VCaP (cell line): Measurements from ENCODE around the gene INSIG1.

ENCODE experiments used
- H3K27ac ChIP-seq: fragments of 450-650 bp; 2 replicates; pipeline ENCODE4 v1.5.1; 2017
- TF ChIP-seq, protein P1 (sequence below): fragments of 450-650 bp; conservative IDR thresholded peaks from 2 replicates; pipeline ENCODE4 v1.5.1; 2017; ENCODE audit warnings: mild to moderate bottlenecking, moderate library complexity

Gene INSIG1

DNA sequence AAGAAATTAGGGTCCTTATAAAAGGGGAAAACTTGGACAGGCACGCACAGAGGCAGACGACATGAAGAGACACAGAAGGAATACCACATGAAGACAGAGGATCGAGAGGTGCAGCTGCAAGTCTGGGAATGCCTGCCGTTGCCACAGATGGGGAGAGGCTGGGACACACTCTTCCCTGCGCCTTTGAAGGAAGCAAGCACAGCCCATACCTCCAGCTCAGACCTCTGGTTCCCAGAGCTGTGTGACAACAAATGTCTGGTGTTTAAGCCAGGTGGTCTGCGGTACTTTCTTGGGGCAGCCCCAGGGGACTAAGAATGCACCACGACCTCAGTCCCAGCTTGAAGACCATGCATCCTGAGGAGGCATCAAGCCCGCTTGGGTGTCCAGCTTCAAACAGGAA, 18.3 kb downstream of the INSIG1 start:
- TF ChIP-seq, protein P1, sequence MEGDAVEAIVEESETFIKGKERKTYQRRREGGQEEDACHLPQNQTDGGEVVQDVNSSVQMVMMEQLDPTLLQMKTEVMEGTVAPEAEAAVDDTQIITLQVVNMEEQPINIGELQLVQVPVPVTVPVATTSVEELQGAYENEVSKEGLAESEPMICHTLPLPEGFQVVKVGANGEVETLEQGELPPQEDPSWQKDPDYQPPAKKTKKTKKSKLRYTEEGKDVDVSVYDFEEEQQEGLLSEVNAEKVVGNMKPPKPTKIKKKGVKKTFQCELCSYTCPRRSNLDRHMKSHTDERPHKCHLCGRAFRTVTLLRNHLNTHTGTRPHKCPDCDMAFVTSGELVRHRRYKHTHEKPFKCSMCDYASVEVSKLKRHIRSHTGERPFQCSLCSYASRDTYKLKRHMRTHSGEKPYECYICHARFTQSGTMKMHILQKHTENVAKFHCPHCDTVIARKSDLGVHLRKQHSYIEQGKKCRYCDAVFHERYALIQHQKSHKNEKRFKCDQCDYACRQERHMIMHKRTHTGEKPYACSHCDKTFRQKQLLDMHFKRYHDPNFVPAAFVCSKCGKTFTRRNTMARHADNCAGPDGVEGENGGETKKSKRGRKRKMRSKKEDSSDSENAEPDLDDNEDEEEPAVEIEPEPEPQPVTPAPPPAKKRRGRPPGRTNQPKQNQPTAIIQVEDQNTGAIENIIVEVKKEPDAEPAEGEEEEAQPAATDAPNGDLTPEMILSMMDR = no peak

DNA sequence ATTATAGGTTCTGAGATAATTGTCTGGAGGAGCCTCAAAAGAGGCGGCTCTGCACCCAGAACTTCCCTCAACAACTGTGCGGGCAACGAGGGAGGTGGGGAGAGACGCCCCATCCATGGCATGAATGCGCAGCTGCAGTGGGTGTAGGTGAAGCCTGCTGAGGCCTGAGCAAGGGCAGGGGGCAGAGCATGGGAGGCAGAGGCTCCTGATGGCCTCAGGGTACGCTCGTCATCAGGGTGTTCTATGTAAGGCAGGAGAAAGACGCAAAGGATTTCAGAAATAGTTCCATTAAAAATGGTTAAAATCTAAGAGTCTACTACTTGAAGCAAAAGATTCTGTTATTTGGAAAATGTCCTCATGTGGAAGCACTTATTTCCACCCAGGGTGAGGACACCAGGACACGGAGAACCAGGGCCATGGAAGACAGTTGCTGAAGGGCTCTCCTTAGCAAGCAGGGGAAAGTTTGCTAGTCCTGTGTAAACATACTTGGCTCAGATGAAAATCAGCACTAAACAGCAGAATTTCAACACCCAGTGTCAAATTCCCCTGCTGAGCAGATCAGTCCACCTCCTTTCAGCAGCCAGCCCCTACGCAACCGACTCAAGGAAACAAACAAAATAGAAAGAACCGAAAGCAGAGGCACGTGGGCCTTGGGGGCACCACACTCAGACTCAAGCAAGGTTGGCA, 18.9 kb downstream of the INSIG1 start:
- TF ChIP-seq, protein P1 = no peak

More for the DNA sequence above, 18.3 kb downstream of the INSIG1 start:
- no peak overlapping the region for H3K27ac ChIP-seq

DNA sequence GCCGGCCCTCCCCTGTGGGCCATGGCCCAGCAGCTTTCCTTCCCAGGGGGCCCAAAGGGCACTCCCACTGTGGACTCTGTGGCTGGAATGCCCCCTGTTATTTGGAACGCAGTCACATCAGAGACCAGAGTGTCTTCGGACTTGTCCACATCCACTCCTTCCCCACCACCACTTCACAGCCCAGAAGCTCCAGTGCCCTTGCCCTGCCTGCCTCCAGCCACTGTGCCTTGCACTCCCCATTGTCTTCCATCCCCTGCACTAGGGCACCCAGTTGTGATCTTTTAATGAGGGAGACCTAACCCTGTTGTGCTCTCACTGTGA, 19.4 kb downstream of the INSIG1 start:
- H3K27ac ChIP-seq = no peak overlapping the region
- TF ChIP-seq, protein P1 = no peak

More for the DNA sequence above, 18.9 kb downstream of the INSIG1 start:
- no peak overlapping the region for H3K27ac ChIP-seq

DNA sequence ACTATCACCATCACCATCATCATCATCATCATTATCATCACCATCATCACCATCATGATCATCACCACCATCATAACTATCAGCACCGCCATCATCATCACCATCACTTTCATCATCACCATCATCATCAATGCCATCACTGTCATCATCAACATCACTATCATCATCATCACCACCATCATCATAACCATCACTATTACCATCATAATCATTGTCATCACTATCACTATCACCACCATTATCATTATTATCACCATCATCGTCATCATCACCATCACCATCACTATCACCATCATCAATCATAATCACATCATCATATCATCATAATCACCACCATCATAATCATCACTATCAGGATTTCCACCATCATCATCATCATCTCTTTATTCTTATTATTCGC, 20.6 kb downstream of the INSIG1 start:
- no peak overlapping the region for H3K27ac ChIP-seq
- TF ChIP-seq, protein P1 = no peak

DNA sequence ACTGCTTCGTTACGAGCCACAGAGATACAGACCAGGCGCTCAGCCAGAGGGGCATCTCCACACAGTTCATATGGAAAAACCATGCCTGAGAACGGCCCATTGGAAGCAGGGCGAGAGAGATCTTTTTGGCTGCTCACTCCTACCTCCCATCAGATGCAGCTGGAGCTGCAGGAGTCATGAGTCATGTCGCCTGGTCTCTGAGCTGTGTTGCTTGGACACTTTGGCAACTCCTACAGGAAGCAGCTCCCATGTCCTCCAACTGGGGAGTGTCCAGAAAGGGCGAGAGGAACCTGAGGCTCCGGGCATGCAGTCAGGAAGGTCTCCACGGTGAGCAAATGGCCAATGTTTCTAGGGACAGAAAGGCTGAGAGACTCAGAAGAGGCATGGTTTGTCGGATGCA, 24.9 kb downstream of the INSIG1 start:
- TF ChIP-seq, protein P1 = no peak
- no peak overlapping the region for H3K27ac ChIP-seq

DNA sequence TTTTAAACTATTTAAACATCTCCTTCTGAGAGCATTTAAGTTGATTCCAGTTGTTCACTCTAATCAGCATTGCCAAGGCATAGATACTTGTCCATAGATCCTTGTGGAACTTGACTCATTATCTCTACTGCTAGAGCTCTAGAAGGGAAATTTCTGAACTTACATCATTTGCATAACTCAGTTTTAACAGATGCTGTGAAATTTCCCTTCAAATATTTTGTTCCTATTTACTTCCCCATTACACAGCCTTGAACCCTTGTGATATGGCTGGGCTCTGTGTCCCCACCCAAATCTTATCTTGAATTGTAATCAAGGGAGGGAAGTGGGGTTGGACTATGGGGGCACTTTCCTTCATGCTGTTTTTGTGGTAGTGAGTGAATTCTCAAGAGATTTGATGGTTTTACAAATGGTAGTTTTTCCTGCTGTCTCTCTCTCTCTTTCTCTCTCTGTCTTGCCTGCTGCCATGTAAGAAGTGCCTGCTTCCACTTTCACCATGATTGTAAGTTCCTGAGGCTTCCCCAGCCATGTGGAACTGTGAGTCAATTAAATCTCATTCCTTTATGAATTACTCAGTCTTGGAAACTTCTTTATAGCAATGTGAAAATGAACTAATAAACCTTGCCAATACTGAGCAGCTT, 25.4 kb downstream of the INSIG1 start:
- no peak overlapping the region for H3K27ac ChIP-seq
- TF ChIP-seq, protein P1 = no peak

DNA sequence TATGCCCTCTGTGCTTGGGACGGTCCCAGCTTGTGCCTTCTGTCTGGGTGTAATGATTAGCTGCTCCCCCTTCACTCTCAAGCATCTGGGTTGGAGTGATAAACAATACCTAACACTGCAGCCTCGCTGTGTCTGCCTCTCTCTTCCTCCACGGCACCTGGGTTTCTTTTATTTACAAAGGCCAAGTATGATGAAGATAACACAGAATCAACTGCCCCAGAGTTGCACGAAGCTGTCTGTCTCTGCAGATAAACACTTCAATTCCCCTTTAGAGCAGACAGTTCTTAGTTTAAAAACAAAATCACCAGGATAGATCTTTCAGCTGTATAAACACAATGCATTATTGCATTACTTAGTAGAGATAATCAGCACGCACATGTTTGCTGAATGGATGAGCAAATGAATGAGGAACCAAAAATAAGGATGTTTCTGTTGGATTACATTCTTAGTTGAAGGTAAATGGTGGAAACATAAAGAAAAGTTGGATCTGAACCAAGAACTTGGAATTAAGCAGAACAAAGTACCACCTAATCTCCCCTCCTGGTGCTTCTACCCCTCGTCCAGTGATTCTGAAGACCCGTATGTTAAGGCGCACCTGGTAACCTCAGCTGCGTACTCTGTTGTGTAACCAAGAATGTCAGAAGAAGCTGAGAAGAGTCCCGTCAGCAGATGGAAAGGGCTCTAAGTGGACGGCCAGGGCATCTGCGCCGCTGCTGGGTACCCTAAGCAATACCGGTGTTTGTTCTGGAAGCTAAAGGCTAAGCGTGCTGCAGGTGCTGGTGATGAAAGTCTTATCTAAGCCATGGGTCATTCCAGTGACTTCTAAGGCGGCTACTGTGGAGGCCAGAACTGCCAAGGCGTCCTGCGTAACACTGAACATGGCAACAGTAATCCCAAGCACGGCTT, 26.6 kb downstream of the INSIG1 start:
- H3K27ac ChIP-seq = peak overlapping the region; percentile 7; the same call in 1 of the 2 replicates
- TF ChIP-seq, protein P1 = no peak
